Hepatocyte (in vitro differentiated cells): ENCODE results near the gene HOXA1. TPM values are rescaled to one million over a fixed set of nuclear protein-coding genes. Genes with fewer than 3 reads are reported as not detected.

Experiments used
- DNase-seq: peaks from one replicate; pipeline ENCODE4 v3.0.0-alpha.2; 2016; ENCODE audit warnings: low spot score
- H2AFZ ChIP-seq: fragments of 200-600 bp; sonication (generic); 2 replicates; pipeline ENCODE4 v1.6.0; 2016; ENCODE audit warnings: antibody characterized with exemption, mild to moderate bottlenecking
- H3K27ac ChIP-seq: fragments of 200-600 bp; sonication (generic); 2 replicates; pipeline ENCODE4 v1.5.1; 2016; ENCODE audit warnings: mild to moderate bottlenecking
- H3K27me3 ChIP-seq: fragments of 200-600 bp; sonication (generic); 2 replicates; pipeline ENCODE4 v1.6.1; 2016
- H3K36me3 ChIP-seq: fragments of 200-600 bp; sonication (generic); replicated peaks from 2 replicates; pipeline ENCODE4 v1.5.1; 2016; ENCODE audit warnings: low read depth; ENCODE audit not compliant: insufficient read depth
- H3K4me1 ChIP-seq: fragments of 200-600 bp; sonication (generic); 2 replicates; pipeline ENCODE4 v1.5.1; 2016; ENCODE audit warnings: mild to moderate bottlenecking, moderate library complexity; ENCODE audit not compliant: insufficient read depth
- H3K4me2 ChIP-seq: fragments of 200-600 bp; sonication (generic); 2 replicates; pipeline ENCODE4 v1.6.0; 2016
- H3K4me3 ChIP-seq: fragments of 200-600 bp; sonication (generic); 2 replicates; pipeline ENCODE4 v1.5.1; 2016; ENCODE audit warnings: mild to moderate bottlenecking
- H3K79me2 ChIP-seq: fragments of 200-600 bp; sonication (generic); 2 replicates; pipeline ENCODE4 v1.6.0; 2017; ENCODE audit warnings: mild to moderate bottlenecking
- H3K9me2 ChIP-seq: fragments of 200-600 bp; sonication (generic); replicated peaks from 2 replicates; pipeline ENCODE4 v1.6.0; 2017; ENCODE audit warnings: mild to moderate bottlenecking; ENCODE audit not compliant: insufficient read depth
- H3K9me3 ChIP-seq: fragments of 200-600 bp; sonication (generic); 2 replicates; pipeline ENCODE4 v1.5.1; 2016; ENCODE audit warnings: low read depth, mild to moderate bottlenecking
- H4K20me1 ChIP-seq: fragments of 200-600 bp; sonication (generic); 2 replicates; pipeline ENCODE4 v1.6.0; 2016; ENCODE audit warnings: mild to moderate bottlenecking; ENCODE audit not compliant: insufficient read depth, poor library complexity, severe bottlenecking
- CTCF ChIP-seq: fragments of 200-600 bp; sonication (generic); IDR thresholded peaks from 2 replicates; pipeline ENCODE4 v1.5.1; 2016; ENCODE audit warnings: antibody characterized with exemption, mild to moderate bottlenecking; ENCODE audit not compliant: poor library complexity
- EZH2 ChIP-seq: fragments of 200-600 bp; sonication (generic); IDR thresholded peaks from 2 replicates; pipeline ENCODE4 v1.6.1; 2016; ENCODE audit warnings: antibody characterized with exemption, mild to moderate bottlenecking, borderline replicate concordance
- EZH2phosphoT487 ChIP-seq: fragments of 200-600 bp; sonication (generic); IDR thresholded peaks from one replicate; pipeline ENCODE4 v1.6.1; 2018; ENCODE audit warnings: antibody characterized with exemption, mild to moderate bottlenecking, low read depth, moderate library complexity; ENCODE audit not compliant: unreplicated experiment, severe bottlenecking
- WGBS: methylation state at CpG from one replicate; pipeline ENCODE4 v1.1.6; 2016; ENCODE audit warnings: low lambda C conversion rate; ENCODE audit errors: missing lambda C conversion rate; 5-methylcytosine and 5-hydroxymethylcytosine counted together
- polyA plus RNA-seq: library from polyadenylated mRNA; unstranded; fragments of >200 nt; fragmentation: Nextera tagmentation; extraction: Ambion mirVana; gene quantifications from 2 replicates; pipeline ENCODE4 v1.2.1, GENCODE V29; 2016
- total RNA-seq: library from RNA; depleted of rRNA; stranded (reverse); fragments of >200 nt; gene quantifications from 2 replicates; pipeline ENCODE4 v1.2.3, GENCODE V29; 2014

The HOXA1 gene
- total and polyA plus RNA-seq, 2 experiments from 2014 or later = 0.25 to 0.30 TPM

DNA sequence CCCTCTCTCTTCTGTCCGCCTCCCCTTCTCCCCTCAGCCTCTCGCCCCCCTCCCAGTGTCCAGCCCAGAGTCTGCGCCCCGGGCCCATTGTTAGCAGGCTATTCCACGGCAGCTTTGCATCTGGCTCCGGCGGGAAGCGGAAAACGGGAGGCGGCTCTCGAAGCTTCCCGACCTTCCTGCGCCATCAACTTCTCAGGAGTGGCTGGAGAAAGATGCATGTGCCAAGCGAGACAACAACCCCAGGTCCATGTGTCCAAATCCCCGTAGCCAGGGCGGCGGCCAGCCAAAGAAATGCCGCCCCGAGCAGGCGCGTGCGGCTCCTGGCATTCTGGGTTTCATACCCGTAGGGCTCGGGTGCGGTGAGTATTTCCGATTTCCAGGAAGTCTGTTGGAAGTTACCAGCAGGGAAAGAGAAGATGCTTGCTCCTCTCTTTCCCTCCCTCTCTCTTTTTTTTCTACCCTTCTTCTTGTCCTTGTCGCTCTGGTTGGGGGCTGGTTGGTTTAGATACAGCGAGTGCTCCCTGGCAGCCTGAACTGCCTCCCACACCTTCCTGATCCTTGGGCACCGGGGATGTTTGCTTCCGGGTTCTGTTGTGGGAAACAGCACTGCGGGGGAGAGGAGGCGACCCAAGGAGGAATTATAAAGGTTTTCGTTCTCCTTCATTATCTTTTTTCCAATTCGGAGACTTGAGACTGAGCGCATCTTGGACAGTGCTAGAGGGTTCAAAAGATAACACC, 7.9 kb upstream of the HOXA1 start:
- peaks cover 11% of the 10 kb centered on the region for H3K4me1 ChIP-seq
- H3K36me3 ChIP-seq = no peaks in the 10 kb centered on the region
- H3K9me2 ChIP-seq = no peaks in the 10 kb centered on the region
- no peak overlapping the region for H3K27ac ChIP-seq
- DNase-seq = no peak
- H3K79me2 ChIP-seq = peaks cover 9% of the 10 kb centered on the region
- peaks cover 4% of the 10 kb centered on the region for H4K20me1 ChIP-seq
- peak; percentile 90 for TF ChIP-seq EZH2
- TF ChIP-seq EZH2phosphoT487 = peak; percentile 84
- TF ChIP-seq CTCF = no peak
- H2AFZ ChIP-seq = peak overlapping the region; percentile 12
- H3K27me3 ChIP-seq = peaks cover 100% of the 10 kb centered on the region
- 21% methylated on average over 33 of the region's 35 CpGs for WGBS
- H3K4me2 ChIP-seq = peak overlapping the region; percentile 49
- H3K9me3 ChIP-seq = no peaks in the 10 kb centered on the region
- H3K4me3 ChIP-seq = no peak overlapping the region

DNA sequence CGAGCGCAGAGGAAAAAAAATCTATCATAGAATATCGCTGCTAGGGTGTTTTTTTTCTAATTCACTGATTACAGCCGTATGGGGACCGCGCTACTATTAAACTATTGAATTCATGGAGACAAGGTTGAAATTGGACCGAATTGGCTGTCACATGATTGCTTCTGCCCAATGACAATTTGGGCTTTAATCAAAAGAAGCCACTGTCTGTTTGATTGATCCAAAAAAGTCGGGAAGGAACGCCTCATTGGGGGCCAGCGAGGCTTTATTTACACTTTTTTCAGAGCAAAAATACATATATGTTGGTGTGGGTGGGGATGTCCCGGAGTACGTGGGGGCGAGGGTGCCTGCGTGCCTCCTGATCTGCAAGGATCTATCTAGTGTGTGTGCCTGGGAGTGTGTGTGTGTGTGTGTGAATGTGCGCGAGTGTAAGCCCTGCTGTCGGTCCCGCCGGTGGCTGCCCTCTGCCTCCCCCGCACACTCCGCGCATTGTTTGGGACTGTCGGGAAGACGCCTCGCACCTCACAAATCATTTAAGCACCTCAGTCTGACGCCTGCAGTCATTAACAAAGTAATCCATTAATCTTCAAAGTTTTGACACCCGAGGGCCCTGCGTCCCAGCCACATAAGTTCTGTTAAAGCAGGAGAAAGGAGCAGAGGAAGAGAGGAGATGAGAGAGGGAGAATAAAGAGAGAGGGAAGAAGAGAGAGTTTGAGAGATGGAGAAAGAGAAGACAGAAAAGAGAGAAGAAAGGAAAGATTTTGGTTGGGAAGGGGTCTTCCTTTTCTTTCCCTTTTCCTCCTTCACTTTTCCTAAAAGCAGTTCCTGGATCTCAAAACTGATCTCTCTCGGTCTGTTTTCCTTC, 7.0 kb upstream of the HOXA1 start, which contains the start of gene HOXA2:
HOXA2 (minus strand) TSS at position 103 of the 862 bp plus-strand sequence. CDS start 183 bp downstream, outside the sequence.
- H2AFZ ChIP-seq = peak within 1 kb of the TSS; percentile 28
- TF ChIP-seq EZH2 = peak; percentile 23
- no peak for TF ChIP-seq CTCF
- TF ChIP-seq EZH2phosphoT487 = no peak
- no peaks in the 10 kb centered on the region for H3K9me3 ChIP-seq
- H3K27me3 ChIP-seq = peaks cover 100% of the 10 kb centered on the region
- peaks cover 12% of the 10 kb centered on the region for H3K79me2 ChIP-seq
- H3K9me2 ChIP-seq = no peaks in the 10 kb centered on the region
- H3K36me3 ChIP-seq = no peaks in the 10 kb centered on the region
- H3K4me1 ChIP-seq = peaks cover 19% of the 10 kb centered on the region
- DNase-seq = no peak
- WGBS = 23% methylated on average over 28 of the region's 29 CpGs
- H3K4me2 ChIP-seq = peak within 1 kb of the TSS; percentile 60
- no peak within 1 kb of the TSS for H3K27ac ChIP-seq
- no peak within 1 kb of the TSS for H3K4me3 ChIP-seq
- peaks cover 4% of the 10 kb centered on the region for H4K20me1 ChIP-seq

- Histone ChIP-seq H3K9me3 (no peaks in the 10 kb centered on the region), H3K4me2 (peak overlapping the region; percentile 60), H2AFZ (no peak overlapping the region), H3K4me1 (peaks cover 20% of the 10 kb centered on the region), H3K36me3 (no peaks in the 10 kb centered on the region), H3K27me3 (peaks cover 100% of the 10 kb centered on the region), H3K9me2 (no peaks in the 10 kb centered on the region), H3K27ac (no peak overlapping the region), H3K4me3 (no peak overlapping the region), H4K20me1 (peaks cover 4% of the 10 kb centered on the region), H3K79me2 (peaks cover 16% of the 10 kb centered on the region)
- peak; percentile 71 for TF ChIP-seq EZH2phosphoT487
- TF ChIP-seq CTCF = no peak
- peak; percentile 76 for TF ChIP-seq EZH2
- 5% methylated on average over 38 of the region's 39 CpGs for WGBS
- no peak for DNase-seq
These were observed 6.3 kb upstream of the HOXA1 start for GRCh38 chr7:27101957-27102580.
